Upper lobe of left lung (tissue), 6 donors: Measurements from ENCODE around the gene EMP1. TPM values are rescaled to one million over a fixed set of nuclear protein-coding genes. Genes with fewer than 3 reads are reported as not detected.

ENCODE experiments used
- ATAC-seq, 2 donors: fragments of 200-7000 bp; cut with Tn5 transposase; one replicate each; pipeline ENCODE4 v1.9.1; 2022; ENCODE audit warnings: mild to moderate bottlenecking in 2 of 2, moderate library complexity in 2 of 2; ENCODE audit not compliant: low FRiP score in 2 of 2
- DNase-seq, 2 donors: peaks; one replicate each; pipeline ENCODE4 v3.0.0-alpha.2; 2019 to 2020
- H3K27ac ChIP-seq, 4 donors: fragments of 200-600 bp; sonication (generic); one replicate each; pipeline ENCODE4 v1.5.1; 2016 to 2019
- H3K27me3 ChIP-seq, 4 donors: fragments of 200-600 bp; sonication (generic); one replicate each; pipeline ENCODE4 v1.5.1; 2017 to 2019
- H3K36me3 ChIP-seq, 4 donors: fragments of 200-600 bp; sonication (generic); one replicate each; pipeline ENCODE4 v1.5.1; 2016 to 2019
- H3K4me1 ChIP-seq, 4 donors: fragments of 200-600 bp; sonication (generic); one replicate each; pipeline ENCODE4 v1.5.1; 2018 to 2019
- H3K4me3 ChIP-seq, 4 donors: fragments of 200-600 bp; sonication (generic); one replicate each; pipeline ENCODE4 v1.5.1; 2017 to 2019; ENCODE audit warnings: mild to moderate bottlenecking in 2 of 4, moderate library complexity in 1 of 4
- H3K9me3 ChIP-seq, 4 donors: fragments of 200-600 bp; sonication (generic); one replicate each; pipeline ENCODE4 v1.5.1; 2018 to 2019
- CTCF ChIP-seq, 6 experiments: fragments of 450-650 bp in 4 of 6; fragments of 200-600 bp in 2 of 6; sonication (generic) in 2 of 6; IDR thresholded peaks; one replicate each; pipeline ENCODE4 v1.5.1; 2016 to 2019; ENCODE audit warnings: antibody characterized with exemption in 6 of 6
- EP300 ChIP-seq, 4 donors: sonication (generic); formaldehyde crosslinking; IDR thresholded peaks; one replicate each; pipeline ENCODE4 v1.5.1; 2017; ENCODE audit warnings: antibody characterized with exemption in 4 of 4, control low read depth in 2 of 4
- POLR2A ChIP-seq, 4 donors: fragments of 450-650 bp; IDR thresholded peaks; one replicate each; pipeline ENCODE4 v1.5.1; 2016 to 2017; ENCODE audit warnings: antibody characterized with exemption in 4 of 4, mild to moderate bottlenecking in 2 of 4
- POLR2AphosphoS5 ChIP-seq, 2 donors: sonication (generic); formaldehyde crosslinking; IDR thresholded peaks; one replicate each; pipeline ENCODE4 v1.5.1; 2017; ENCODE audit warnings: antibody characterized with exemption in 2 of 2
- WGBS, 2 donors: methylation state at CpG; one replicate each; pipeline ENCODE4 v1.1.5; 2017 to 2018; 5-methylcytosine and 5-hydroxymethylcytosine counted together
- total RNA-seq, 6 donors: library from RNA; depleted of rRNA in 4 of 6; stranded (reverse); fragments of >200 nt in 4 of 6; gene quantifications; one replicate each; pipeline versions ENCODE4 v1.1.0 to v1.2.1, GENCODE V29; 2016 to 2021
- donor health status: DM: no; HTN: no; CAD: no; lungs with moderate emphysema.
- donor health status: DM: no; HTN: yes; CAD: no; lungs with severe emphysema.

The EMP1 gene
- total RNA-seq, 6 donors from 2014 or later, result 18.9 to 360 (median 165) TPM

- TF ChIP-seq CTCF (IDR thresholded peaks at IDR 0.05) (no peak), POLR2A (IDR thresholded peaks at IDR 0.05) (no peak), POLR2AphosphoS5 (IDR thresholded peaks at IDR 0.05) (peak in 1 of 2 donors; percentile 23), EP300 (IDR thresholded peaks at IDR 0.05) (no peak)
- Histone ChIP-seq H3K36me3 (no peaks in the 10 kb centered on the region), H3K27me3 (no peaks in the 10 kb centered on the region), H3K27ac (peak overlapping the region in 2 of 4 donors; percentile 20 to 51), H3K9me3 (no peaks in the 10 kb centered on the region), H3K4me3 (no peak overlapping the region), H3K4me1 (peaks cover 4 to 16% (median 13%) of the 10 kb centered on the region in 4 donors)
- ATAC-seq, result peak in 1 of 2 donors; percentile 68
- no peak for DNase-seq
- 81 to 83% methylated on average over 13 to 14 of the region's 14 CpGs for WGBS, 2 donors
These were observed 24.3 kb upstream of the EMP1 start for GRCh38 chr12:13171921-13172859.

GRCh38 chr12:13173012-13173932 lies 23.3 kb upstream of the EMP1 start:
- DNase-seq, result peak in 1 of 2 donors; percentile 75
- H3K9me3 ChIP-seq, result no peaks in the 10 kb centered on the region
- WGBS, 2 donors, result 67 to 68% methylated on average over 12 of the region's 12 CpGs

GRCh38 chr12:13175499-13175898 lies 21.0 kb upstream of the EMP1 start:
- Histone ChIP-seq H3K4me3 (no peak overlapping the region), H3K27me3 (no peaks in the 10 kb centered on the region), H3K36me3 (no peaks in the 10 kb centered on the region), H3K9me3 (no peaks in the 10 kb centered on the region), H3K4me1 (peaks cover 12 to 26% (median 25%) of the 10 kb centered on the region in 4 donors), H3K27ac (no peak overlapping the region)
- TF ChIP-seq POLR2AphosphoS5 (IDR thresholded peaks at IDR 0.05) (no peak), EP300 (IDR thresholded peaks at IDR 0.05) (no peak), CTCF (IDR thresholded peaks at IDR 0.05) (no peak), POLR2A (IDR thresholded peaks at IDR 0.05) (no peak)
- no peak for ATAC-seq
- WGBS, 2 donors, result 71 to 76% methylated on average over 4 of the region's 4 CpGs
- DNase-seq, result no peak

More at GRCh38 chr12:13173012-13173932, 23.3 kb upstream of the EMP1 start:
- Histone ChIP-seq H3K4me3 (no peak overlapping the region), H3K36me3 (no peaks in the 10 kb centered on the region), H3K4me1 (peaks cover 4 to 16% (median 13%) of the 10 kb centered on the region in 4 donors), H3K27me3 (no peaks in the 10 kb centered on the region), H3K27ac (peak overlapping the region; percentile 32 to 68 (median 42))
- peak; percentile 82 to 89 for ATAC-seq
- TF ChIP-seq POLR2AphosphoS5 (IDR thresholded peaks at IDR 0.05), result peak in 1 of 2 donors; percentile 31
- no peak for TF ChIP-seq CTCF (IDR thresholded peaks at IDR 0.05)

- Histone ChIP-seq H3K27ac (no peak overlapping the region), H3K4me1 (peaks cover 12 to 26% (median 25%) of the 10 kb centered on the region in 4 donors), H3K9me3 (no peaks in the 10 kb centered on the region), H3K4me3 (no peak overlapping the region), H3K27me3 (no peaks in the 10 kb centered on the region), H3K36me3 (no peaks in the 10 kb centered on the region)
- TF ChIP-seq POLR2AphosphoS5 (IDR thresholded peaks at IDR 0.05) (no peak), POLR2A (IDR thresholded peaks at IDR 0.05) (no peak), CTCF (IDR thresholded peaks at IDR 0.05) (no peak), EP300 (IDR thresholded peaks at IDR 0.05) (no peak)
- ATAC-seq (no peak), DNase-seq (no peak)
- 91 to 92% methylated on average over 4 of the region's 4 CpGs for WGBS, 2 donors
These were observed 20.3 kb upstream of the EMP1 start for GRCh38 chr12:13176256-13176655.
